HFFc6 (cell line): ENCODE results near the gene GCNT2. TPM values are rescaled to one million over a fixed set of nuclear protein-coding genes. Genes with fewer than 3 reads are reported as not detected.

Source experiments
- DNase-seq: peaks from one replicate; pipeline ENCODE4 v3.0.0-alpha.2; 2018
- H3K27ac Mint-ChIP-seq: 2 replicates; pipeline ENCODE4 v1.8.0; 2020; ENCODE audit warnings: mild to moderate bottlenecking, mixed read lengths
- H3K27me3 Mint-ChIP-seq: 2 replicates; pipeline ENCODE4 v1.8.0; 2021; ENCODE audit warnings: mild to moderate bottlenecking, moderate library complexity, mixed read lengths; ENCODE audit not compliant: insufficient read depth
- H3K36me3 Mint-ChIP-seq: 2 replicates; pipeline ENCODE4 v1.8.0; 2021; ENCODE audit warnings: low read depth, mixed read lengths
- H3K4me1 Mint-ChIP-seq: 2 replicates; pipeline ENCODE4 v1.8.0; 2020; ENCODE audit warnings: low read depth, mixed read lengths
- H3K4me3 Mint-ChIP-seq: 2 replicates; pipeline ENCODE4 v1.8.0; 2020; ENCODE audit warnings: mild to moderate bottlenecking, moderate library complexity, mixed read lengths
- H3K9me3 Mint-ChIP-seq: 2 replicates; pipeline ENCODE4 v1.8.0; 2020; ENCODE audit warnings: mild to moderate bottlenecking, mixed read lengths
- total RNA-seq, 6 experiments: library from RNA; stranded (reverse); fragmentation: NEBNext Ultra II Directional; extraction: Animal tissue kit (Norgen Biotek cat#: 25700); gene quantifications; 2 replicates in 1 of 6; 3 replicates in 5 of 6; pipeline ENCODE4 v1.2.3, GENCODE V29; 2021
- TF ChIP-seq, protein P1 (sequence below): fragments of 200-600 bp; sonication (generic); IDR thresholded peaks from 2 replicates; pipeline ENCODE4 v1.5.0; 2021; ENCODE audit warnings: antibody characterized with exemption, mild to moderate bottlenecking

GCNT2 gene
- total RNA-seq, 6 experiments from 2014 or later: 0.14 to 7.1 (median 5.7) TPM

DNA sequence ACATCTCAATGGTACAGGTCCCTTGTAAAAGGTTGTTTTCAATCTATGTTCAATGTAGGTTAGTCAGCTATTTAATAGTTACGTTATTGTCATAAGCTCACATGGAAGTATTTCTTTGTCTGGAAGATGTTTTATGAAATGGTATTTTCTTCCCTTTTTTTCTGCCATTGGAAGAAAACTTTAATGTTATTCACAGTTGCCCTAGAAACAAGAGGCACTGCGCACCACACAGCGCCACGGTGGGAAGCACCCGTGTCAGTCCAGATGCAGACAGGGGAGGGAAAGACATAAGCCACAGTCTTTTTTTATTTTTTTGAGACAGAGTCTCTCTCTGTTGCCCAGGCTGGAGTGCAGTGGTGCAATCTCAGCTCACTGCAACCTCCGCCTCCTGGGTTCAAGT, 82.1 kb downstream of the GCNT2 start:
- TF ChIP-seq, protein P1, sequence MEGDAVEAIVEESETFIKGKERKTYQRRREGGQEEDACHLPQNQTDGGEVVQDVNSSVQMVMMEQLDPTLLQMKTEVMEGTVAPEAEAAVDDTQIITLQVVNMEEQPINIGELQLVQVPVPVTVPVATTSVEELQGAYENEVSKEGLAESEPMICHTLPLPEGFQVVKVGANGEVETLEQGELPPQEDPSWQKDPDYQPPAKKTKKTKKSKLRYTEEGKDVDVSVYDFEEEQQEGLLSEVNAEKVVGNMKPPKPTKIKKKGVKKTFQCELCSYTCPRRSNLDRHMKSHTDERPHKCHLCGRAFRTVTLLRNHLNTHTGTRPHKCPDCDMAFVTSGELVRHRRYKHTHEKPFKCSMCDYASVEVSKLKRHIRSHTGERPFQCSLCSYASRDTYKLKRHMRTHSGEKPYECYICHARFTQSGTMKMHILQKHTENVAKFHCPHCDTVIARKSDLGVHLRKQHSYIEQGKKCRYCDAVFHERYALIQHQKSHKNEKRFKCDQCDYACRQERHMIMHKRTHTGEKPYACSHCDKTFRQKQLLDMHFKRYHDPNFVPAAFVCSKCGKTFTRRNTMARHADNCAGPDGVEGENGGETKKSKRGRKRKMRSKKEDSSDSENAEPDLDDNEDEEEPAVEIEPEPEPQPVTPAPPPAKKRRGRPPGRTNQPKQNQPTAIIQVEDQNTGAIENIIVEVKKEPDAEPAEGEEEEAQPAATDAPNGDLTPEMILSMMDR: no peak
- H3K9me3 Mint-ChIP-seq: no peaks in the 10 kb centered on the region
- H3K27me3 Mint-ChIP-seq: no peaks in the 10 kb centered on the region
- H3K4me3 Mint-ChIP-seq: no peak overlapping the region
- peaks cover 25% of the 10 kb centered on the region; the same call in 1 of the 2 replicates for H3K4me1 Mint-ChIP-seq
- DNase-seq: no peak
- H3K36me3 Mint-ChIP-seq: no peaks in the 10 kb centered on the region
- H3K27ac Mint-ChIP-seq: no peak overlapping the region

GRCh38 chr6:10609038-10609437, 87.9 kb downstream of the GCNT2 start:
- H3K4me1 Mint-ChIP-seq: peaks cover 38% of the 10 kb centered on the region; the same call in 1 of the 2 replicates
- TF ChIP-seq, protein P1: no peak
- no peaks in the 10 kb centered on the region for H3K36me3 Mint-ChIP-seq
- no peaks in the 10 kb centered on the region for H3K9me3 Mint-ChIP-seq
- DNase-seq: no peak
- H3K27ac Mint-ChIP-seq: no peak overlapping the region
- H3K27me3 Mint-ChIP-seq: peaks cover 7% of the 10 kb centered on the region; the same call in 1 of the 2 replicates
- no peak overlapping the region for H3K4me3 Mint-ChIP-seq

DNA sequence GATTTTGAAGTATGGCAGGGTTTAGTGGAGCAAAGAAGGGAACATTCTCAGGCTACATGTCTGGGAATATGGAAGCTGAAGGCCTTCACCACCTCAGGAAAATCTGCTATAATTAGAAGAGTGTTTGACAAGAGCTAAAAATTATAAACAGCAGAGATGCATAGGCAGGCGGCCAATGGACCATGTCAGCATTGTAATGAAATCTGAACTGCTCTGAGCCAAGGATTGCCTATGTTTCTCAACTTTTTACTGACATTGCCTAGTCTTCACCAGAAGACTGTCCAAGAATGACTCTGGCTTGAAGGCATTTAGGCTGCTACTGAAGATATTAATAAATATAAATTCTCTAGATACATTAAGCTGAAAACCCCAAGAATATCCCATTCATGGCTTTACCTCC, 89.1 kb downstream of the GCNT2 start:
- no peak overlapping the region for H3K4me3 Mint-ChIP-seq
- no peaks in the 10 kb centered on the region for H3K36me3 Mint-ChIP-seq
- no peaks in the 10 kb centered on the region for H3K9me3 Mint-ChIP-seq
- TF ChIP-seq, protein P1: no peak
- peak; percentile 16 for DNase-seq
- no peak overlapping the region; the same call in 1 of the 2 replicates for H3K27ac Mint-ChIP-seq
- H3K4me1 Mint-ChIP-seq: peaks cover 49% of the 10 kb centered on the region; the same call in 1 of the 2 replicates
- peaks cover 8% of the 10 kb centered on the region; the same call in 1 of the 2 replicates for H3K27me3 Mint-ChIP-seq

- Mint-ChIP-seq H3K4me1 (peaks cover 52% of the 10 kb centered on the region; the same call in 1 of the 2 replicates), H3K9me3 (peaks cover 10% of the 10 kb centered on the region; the same call in 1 of the 2 replicates), H3K36me3 (peaks cover 6% of the 10 kb centered on the region; the same call in 1 of the 2 replicates), H3K27me3 (peaks cover 8% of the 10 kb centered on the region; the same call in 1 of the 2 replicates), H3K27ac (no peak overlapping the region), H3K4me3 (no peak overlapping the region)
- TF ChIP-seq, protein P1: no peak
- no peak for DNase-seq
Observed at GRCh38 chr6:10612161-10612560, 91.0 kb downstream of the GCNT2 start.

GRCh38 chr6:10613077-10613476, 91.9 kb downstream of the GCNT2 start:
- DNase-seq: no peak
- H3K27ac Mint-ChIP-seq: no peak overlapping the region
- H3K4me1 Mint-ChIP-seq: peaks cover 50% of the 10 kb centered on the region; the same call in 1 of the 2 replicates
- peaks cover 6% of the 10 kb centered on the region; the same call in 1 of the 2 replicates for H3K36me3 Mint-ChIP-seq
- no peak overlapping the region; the same call in 1 of the 2 replicates for H3K4me3 Mint-ChIP-seq
- peaks cover 8% of the 10 kb centered on the region; the same call in 1 of the 2 replicates for H3K27me3 Mint-ChIP-seq
- peaks cover 12% of the 10 kb centered on the region for H3K9me3 Mint-ChIP-seq
- TF ChIP-seq, protein P1: no peak
